CD14-positive monocyte (primary cell): ENCODE measurements around the gene DIAPH1. TPM values are rescaled to one million over a fixed set of nuclear protein-coding genes. Genes with fewer than 3 reads are reported as not detected.
A peak's percentile ranks its signal among the peaks of the same experiment; 100 is the strongest.

Experiments
- DNase-seq, 3 donors: peaks; one replicate each; pipeline ENCODE4 v3.0.0-alpha.2; 2011 to 2022
- H2AFZ ChIP-seq: 2 replicates; pipeline ENCODE4 v1.6.0; 2012; ENCODE audit warnings: mild to moderate bottlenecking, low read depth, low read length, inconsistent platforms; ENCODE audit not compliant: insufficient read depth, poor library complexity, severe bottlenecking
- H3K27ac ChIP-seq, 2 donors: 1 replicate in 1 of 2; 2 replicates in 1 of 2; pipeline ENCODE4 v1.5.1; 2012 to 2013; ENCODE audit warnings: low read length in 2 of 2, control low read depth in 1 of 2, inconsistent platforms in 1 of 2, low read depth in 1 of 2, mild to moderate bottlenecking in 1 of 2
- H3K27me3 ChIP-seq, 2 donors: one replicate each; pipeline versions ENCODE4 v1.6.0 to v1.6.1; 2011 to 2013; ENCODE audit warnings: low read length in 2 of 2; ENCODE audit not compliant: control insufficient read depth in 2 of 2, insufficient read depth in 2 of 2
- H3K36me3 ChIP-seq, 2 donors: replicated peaks in 1 of 2; 1 replicate in 1 of 2; 2 replicates in 1 of 2; pipeline versions ENCODE4 v1.5.1 to v1.6.1; 2012 to 2013; ENCODE audit warnings: low read length in 2 of 2, control low read depth in 1 of 2, inconsistent platforms in 1 of 2, mild to moderate bottlenecking in 1 of 2; ENCODE audit not compliant: insufficient read depth in 2 of 2, control insufficient read depth in 1 of 2
- H3K4me1 ChIP-seq, 2 donors: 1 replicate in 1 of 2; 2 replicates in 1 of 2; pipeline versions ENCODE4 v1.5.1 to v1.6.1; 2012 to 2013; ENCODE audit warnings: low read length in 2 of 2, control low read depth in 1 of 2, inconsistent platforms in 1 of 2, mild to moderate bottlenecking in 1 of 2, moderate library complexity in 1 of 2; ENCODE audit not compliant: insufficient read depth in 2 of 2, control insufficient read depth in 1 of 2
- H3K4me2 ChIP-seq: replicated peaks from 2 replicates; pipeline ENCODE3; 2012; ENCODE audit warnings: low read length, moderate library complexity, mild to moderate bottlenecking; ENCODE audit not compliant: poor library complexity, severe bottlenecking; ENCODE audit errors: extremely low read depth
- H3K4me3 ChIP-seq, 3 experiments: fragments of 200-600 bp in 1 of 3; sonication (generic) in 1 of 3; replicated peaks in 1 of 3; 1 replicate in 2 of 3; 2 replicates in 1 of 3; pipeline ENCODE4 v1.5.1; 2011 to 2013; ENCODE audit warnings: low read length in 3 of 3, mild to moderate bottlenecking in 3 of 3, control low read depth in 2 of 3, low read depth in 2 of 3, inconsistent platforms in 1 of 3, moderate library complexity in 1 of 3
- H3K79me2 ChIP-seq: 2 replicates; pipeline ENCODE4 v1.6.0; 2012; ENCODE audit warnings: mild to moderate bottlenecking, control low read depth, inconsistent platforms, low read length, moderate library complexity; ENCODE audit not compliant: insufficient read depth
- H3K9ac ChIP-seq: 2 replicates; pipeline ENCODE4 v1.6.0; 2017; ENCODE audit warnings: low read length, mild to moderate bottlenecking; ENCODE audit not compliant: insufficient read depth, poor library complexity, severe bottlenecking
- H3K9me3 ChIP-seq, 2 donors: replicated peaks in 1 of 2; 1 replicate in 1 of 2; 2 replicates in 1 of 2; pipeline versions ENCODE4 v1.5.1 to v1.6.1; 2012 to 2013; ENCODE audit warnings: low read length in 2 of 2, control low read depth in 1 of 2; ENCODE audit not compliant: control insufficient read depth in 1 of 2, insufficient read depth in 1 of 2
- H4K20me1 ChIP-seq: 2 replicates; pipeline ENCODE4 v1.6.0; 2012; ENCODE audit warnings: mild to moderate bottlenecking, low read length, control low read depth, moderate library complexity; ENCODE audit not compliant: insufficient read depth
- H3K27ac Mint-ChIP-seq, 7 donors: one replicate each; pipeline ENCODE4 v1.8.0; 2020; ENCODE audit warnings: mild to moderate bottlenecking in 7 of 7, mixed read lengths in 7 of 7, moderate library complexity in 6 of 7, inconsistent platforms in 2 of 7
- H3K27me3 Mint-ChIP-seq, 3 donors: one replicate each; pipeline ENCODE4 v1.8.0; 2021 to 2022; ENCODE audit warnings: low read depth in 3 of 3, mild to moderate bottlenecking in 3 of 3, mixed read lengths in 3 of 3, moderate library complexity in 3 of 3, inconsistent platforms in 1 of 3
- H3K36me3 Mint-ChIP-seq, 2 donors: one replicate each; pipeline ENCODE4 v1.8.0; 2020; ENCODE audit warnings: mixed read lengths in 2 of 2, inconsistent platforms in 1 of 2, mild to moderate bottlenecking in 1 of 2
- H3K4me1 Mint-ChIP-seq: one replicate; pipeline ENCODE4 v1.8.0; 2020; ENCODE audit warnings: mild to moderate bottlenecking, mixed read lengths
- H3K4me3 Mint-ChIP-seq, 2 donors: one replicate each; pipeline ENCODE4 v1.8.0; 2020; ENCODE audit warnings: mild to moderate bottlenecking in 2 of 2, mixed read lengths in 2 of 2, moderate library complexity in 1 of 2
- H3K9me3 Mint-ChIP-seq, 7 donors: one replicate each; pipeline ENCODE4 v1.8.0; 2020 to 2022; ENCODE audit warnings: mixed read lengths in 7 of 7, mild to moderate bottlenecking in 6 of 7, moderate library complexity in 6 of 7, inconsistent platforms in 2 of 7
- WGBS: methylation state at CpG from one replicate; pipeline ENCODE4 v1.1.5; 2013; ENCODE audit warnings: missing lambda C conversion rate; ENCODE audit not compliant: insufficient coverage; 5-methylcytosine and 5-hydroxymethylcytosine counted together
- intact Hi-C, 2 donors: fragments of 100-400 bp; cut with micrococcal nuclease; formaldehyde crosslinking; loops; one replicate each; pipeline versions ENCODE4 v1.15.0 to v1.15.1; 2023
- polyA plus RNA-seq, 3 donors: library from polyadenylated mRNA; depleted of rRNA in 1 of 3; unstranded in 2 of 3; stranded (reverse) in 1 of 3; fragments of 300-500 nt in 2 of 3; fragments of >200 nt in 1 of 3; fragmentation: Illumina TruSeq in 2 of 3; gene quantifications; 1 replicate in 2 of 3; 2 replicates in 1 of 3; pipeline ENCODE4 v1.2.3, GENCODE V29; 2012 to 2021
- TF ChIP-seq, protein P1 (sequence below): fragments of 200-600 bp; IDR thresholded peaks from one replicate; pipeline ENCODE4 v1.8.0; 2022; ENCODE audit warnings: antibody characterized with exemption, mild to moderate bottlenecking

Gene DIAPH1
- polyA plus RNA-seq, 3 donors: 60.2 to 140 (median 98.6) TPM

DNA sequence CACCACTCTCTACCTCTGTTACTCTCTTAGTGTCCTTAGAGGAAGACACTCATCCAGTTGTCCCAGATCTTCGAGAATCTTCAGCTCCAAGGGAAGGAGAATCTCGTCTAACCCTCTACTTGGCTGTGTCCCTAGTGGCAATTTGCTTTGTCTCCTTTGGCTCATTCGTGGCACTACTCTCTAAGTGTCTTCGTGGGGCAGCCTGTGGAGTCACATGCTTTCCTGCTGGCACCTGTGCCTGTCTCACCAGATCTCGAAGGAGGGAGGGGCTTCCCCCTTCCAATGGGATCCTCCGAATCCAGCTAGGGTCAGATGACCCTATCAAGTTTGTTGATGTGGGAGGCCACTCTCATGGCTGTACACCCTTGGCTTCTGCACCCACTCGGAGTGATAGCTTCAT, 131.7 kb downstream of the DIAPH1 start:
- H3K9me3 Mint-ChIP-seq: peaks cover 0 to 23% (median 10%) of the 10 kb centered on the region in 7 donors
- no peak overlapping the region for H2AFZ ChIP-seq
- TF ChIP-seq, protein P1, sequence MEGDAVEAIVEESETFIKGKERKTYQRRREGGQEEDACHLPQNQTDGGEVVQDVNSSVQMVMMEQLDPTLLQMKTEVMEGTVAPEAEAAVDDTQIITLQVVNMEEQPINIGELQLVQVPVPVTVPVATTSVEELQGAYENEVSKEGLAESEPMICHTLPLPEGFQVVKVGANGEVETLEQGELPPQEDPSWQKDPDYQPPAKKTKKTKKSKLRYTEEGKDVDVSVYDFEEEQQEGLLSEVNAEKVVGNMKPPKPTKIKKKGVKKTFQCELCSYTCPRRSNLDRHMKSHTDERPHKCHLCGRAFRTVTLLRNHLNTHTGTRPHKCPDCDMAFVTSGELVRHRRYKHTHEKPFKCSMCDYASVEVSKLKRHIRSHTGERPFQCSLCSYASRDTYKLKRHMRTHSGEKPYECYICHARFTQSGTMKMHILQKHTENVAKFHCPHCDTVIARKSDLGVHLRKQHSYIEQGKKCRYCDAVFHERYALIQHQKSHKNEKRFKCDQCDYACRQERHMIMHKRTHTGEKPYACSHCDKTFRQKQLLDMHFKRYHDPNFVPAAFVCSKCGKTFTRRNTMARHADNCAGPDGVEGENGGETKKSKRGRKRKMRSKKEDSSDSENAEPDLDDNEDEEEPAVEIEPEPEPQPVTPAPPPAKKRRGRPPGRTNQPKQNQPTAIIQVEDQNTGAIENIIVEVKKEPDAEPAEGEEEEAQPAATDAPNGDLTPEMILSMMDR: no peak
- WGBS: 83% methylated on average over 5 of the region's 7 CpGs
- DNase-seq: no peak
- intact Hi-C loops: no loop called here
- H3K9me3 ChIP-seq: peaks cover 2 to 33% of the 10 kb centered on the region in 2 donors
- no peak overlapping the region for H3K9ac ChIP-seq
- H3K27ac ChIP-seq: no peak overlapping the region
- H3K36me3 Mint-ChIP-seq: no peaks in the 10 kb centered on the region
- no peak overlapping the region for H3K4me3 ChIP-seq
- no peaks in the 10 kb centered on the region for H3K36me3 ChIP-seq
- H3K79me2 ChIP-seq: no peaks in the 10 kb centered on the region
- peaks cover 54 to 95% of the 10 kb centered on the region in 2 donors for H3K27me3 ChIP-seq
- no peak overlapping the region for H3K4me3 Mint-ChIP-seq
- peaks cover 75 to 93% (median 84%) of the 10 kb centered on the region in 3 donors for H3K27me3 Mint-ChIP-seq
- peaks cover 15% of the 10 kb centered on the region for H3K4me1 Mint-ChIP-seq
- H3K27ac Mint-ChIP-seq: no peak overlapping the region
- peaks cover 8 to 10% of the 10 kb centered on the region in 2 donors for H3K4me1 ChIP-seq
- no peak overlapping the region for H3K4me2 ChIP-seq
- no peaks in the 10 kb centered on the region for H4K20me1 ChIP-seq

DNA sequence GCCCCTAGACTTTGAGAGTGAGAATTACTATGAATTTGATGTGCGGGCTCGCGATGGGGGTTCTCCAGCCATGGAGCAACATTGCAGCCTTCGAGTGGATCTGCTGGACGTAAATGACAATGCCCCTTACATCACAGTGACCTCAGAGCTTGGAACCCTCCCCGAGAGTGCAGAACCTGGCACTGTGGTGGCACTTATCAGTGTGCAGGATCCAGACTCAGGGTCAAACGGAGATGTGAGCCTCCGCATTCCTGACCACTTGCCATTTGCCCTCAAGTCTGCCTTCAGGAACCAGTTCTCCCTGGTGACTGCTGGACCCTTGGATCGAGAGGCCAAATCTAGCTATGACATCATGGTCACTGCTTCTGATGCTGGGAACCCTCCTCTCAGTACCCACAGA, 132.7 kb downstream of the DIAPH1 start:
- WGBS: 92% methylated on average over 6 of the region's 9 CpGs
- no peak overlapping the region for H2AFZ ChIP-seq
- no peak for DNase-seq
- no peaks in the 10 kb centered on the region for H3K4me1 ChIP-seq
- no peak overlapping the region for H3K9ac ChIP-seq
- peaks cover 8% of the 10 kb centered on the region for H3K4me1 Mint-ChIP-seq
- peaks cover 0 to 19% (median 8%) of the 10 kb centered on the region in 7 donors for H3K9me3 Mint-ChIP-seq
- no peak overlapping the region for H3K4me3 ChIP-seq
- H3K27ac ChIP-seq: no peak overlapping the region
- peaks cover 66 to 89% (median 79%) of the 10 kb centered on the region in 3 donors for H3K27me3 Mint-ChIP-seq
- H3K79me2 ChIP-seq: no peaks in the 10 kb centered on the region
- no peak overlapping the region for H3K4me2 ChIP-seq
- H3K36me3 ChIP-seq: no peaks in the 10 kb centered on the region
- no peaks in the 10 kb centered on the region for H3K36me3 Mint-ChIP-seq
- peaks cover 0 to 23% of the 10 kb centered on the region in 2 donors for H3K9me3 ChIP-seq
- intact Hi-C loops: no loop called here
- no peaks in the 10 kb centered on the region for H4K20me1 ChIP-seq
- H3K27me3 ChIP-seq: peaks cover 48 to 89% of the 10 kb centered on the region in 2 donors
- H3K4me3 Mint-ChIP-seq: peak overlapping the region in 1 of 2 donors; percentile 76
- H3K27ac Mint-ChIP-seq: no peak overlapping the region
- TF ChIP-seq, protein P1: no peak
